Endothelial cell of umbilical vein (primary cell): ENCODE results near the gene PLXNC1. TPM values are rescaled to one million over a fixed set of nuclear protein-coding genes. Genes with fewer than 3 reads are reported as not detected.

Experiments
- BruUV-seq: library from RNA; stranded (reverse); fragments of 400-500 nt; replicated peaks from 2 replicates; lab custom pipeline; 2021; lab: Mats Ljungman, UMichigan
- CTCF ChIA-PET: fragments of 300-600, 350-600 bp; sonication (Branson Sonifier 250); formaldehyde crosslinking; loops from one replicate; lab custom pipeline; 2021; ENCODE audit warnings: antibody characterized with exemption, inconsistent platforms; lab: Charles Lee
- POLR2A ChIA-PET: fragments of 300-600, 350-600 bp; sonication (Branson Sonifier 250); formaldehyde crosslinking; loops from one replicate; lab custom pipeline; 2021; ENCODE audit warnings: antibody characterized with exemption, inconsistent platforms; lab: Charles Lee
- DNase-seq: peaks from one replicate; pipeline ENCODE4 v3.0.0-alpha.2; 2011; ENCODE audit warnings: low read depth, low spot score
- FAIRE-seq: peaks from 2 replicates; lab custom pipeline; 2011; peaks lifted over from hg19 to GRCh38; lab: Jason Lieb, UNC
- H2AFZ ChIP-seq: 2 replicates; pipeline ENCODE4 v1.6.0; 2012; ENCODE audit warnings: low read depth, low read length, control low read depth, inconsistent platforms
- H3K27ac ChIP-seq: 2 replicates; pipeline ENCODE4 v1.5.1; 2011; ENCODE audit warnings: low read depth, mild to moderate bottlenecking, control low read depth, low read length, moderate library complexity; ENCODE audit not compliant: insufficient read depth
- H3K27me3 ChIP-seq, 2 experiments: 2 replicates each; pipeline versions ENCODE4 v1.6.0 to v1.6.1; 2011; ENCODE audit warnings: low read length in 2 of 2, mixed read lengths in 1 of 2; ENCODE audit not compliant: control insufficient read depth in 2 of 2, insufficient read depth in 2 of 2
- H3K36me3 ChIP-seq, 2 experiments: 2 replicates in 1 of 2; 3 replicates in 1 of 2; pipeline ENCODE4 v1.5.1; 2011; ENCODE audit warnings: low read length in 2 of 2, mild to moderate bottlenecking in 1 of 2, moderate library complexity in 1 of 2; ENCODE audit not compliant: control insufficient read depth in 2 of 2, insufficient read depth in 2 of 2; ENCODE audit errors: extremely low read depth in 1 of 2
- H3K4me1 ChIP-seq: 3 replicates; pipeline ENCODE4 v1.5.1; 2011; ENCODE audit warnings: mild to moderate bottlenecking, low read length; ENCODE audit not compliant: control insufficient read depth, insufficient read depth; ENCODE audit errors: extremely low read depth
- H3K4me2 ChIP-seq: 2 replicates; pipeline ENCODE4 v1.6.1; 2011; ENCODE audit warnings: low read length, control low read depth, mixed read lengths; ENCODE audit not compliant: insufficient read depth
- H3K4me3 ChIP-seq, 3 experiments: fragments of 200-600 bp in 1 of 3; sonication (generic), shearing (Covaris generic) in 1 of 3; replicated peaks in 1 of 3; 2 replicates each; pipeline ENCODE4 v1.5.1; 2011 to 2016; ENCODE audit warnings: control low read depth in 3 of 3, low read length in 3 of 3, mild to moderate bottlenecking in 2 of 3, inconsistent platforms in 1 of 3, low read depth in 1 of 3, moderate library complexity in 1 of 3; ENCODE audit not compliant: insufficient read depth in 1 of 3
- H3K79me2 ChIP-seq: 2 replicates; pipeline ENCODE4 v1.6.0; 2012; ENCODE audit warnings: low read length, inconsistent platforms; ENCODE audit not compliant: control insufficient read depth, insufficient read depth
- H3K9ac ChIP-seq: replicated peaks from 2 replicates; pipeline ENCODE3; 2011; ENCODE audit warnings: low read length, control low read depth; ENCODE audit not compliant: insufficient read depth; ENCODE audit errors: extremely low read depth
- H3K9me1 ChIP-seq: replicated peaks from 3 replicates; pipeline ENCODE4 v1.6.0; 2011; ENCODE audit warnings: mild to moderate bottlenecking, low read length; ENCODE audit not compliant: control insufficient read depth, insufficient read depth; ENCODE audit errors: extremely low read depth
- H3K9me3 ChIP-seq: replicated peaks from 2 replicates; pipeline ENCODE4 v1.5.1; 2012; ENCODE audit warnings: low read length, inconsistent platforms; ENCODE audit not compliant: control insufficient read depth, insufficient read depth
- H4K20me1 ChIP-seq: replicated peaks from 2 replicates; pipeline ENCODE3; 2011; ENCODE audit warnings: mild to moderate bottlenecking, low read length; ENCODE audit not compliant: control insufficient read depth, insufficient read depth; ENCODE audit errors: extremely low read depth
- EZH2 ChIP-seq: IDR thresholded peaks from 2 replicates; pipeline ENCODE4 v1.6.1; 2012; ENCODE audit warnings: borderline replicate concordance, low read depth, mild to moderate bottlenecking, moderate library complexity, low read length, inconsistent platforms; ENCODE audit not compliant: severe bottlenecking
- FOS ChIP-seq: IDR thresholded peaks from 2 replicates; pipeline ENCODE4 v1.6.1; 2011; ENCODE audit warnings: mild to moderate bottlenecking, low read length, moderate library complexity, borderline replicate concordance; ENCODE audit not compliant: insufficient read depth
- GATA2 ChIP-seq: IDR thresholded peaks from 2 replicates; pipeline ENCODE4 v1.7.0; 2011; ENCODE audit warnings: low read depth, mild to moderate bottlenecking, moderate library complexity, mixed read lengths, low read length; ENCODE audit not compliant: insufficient read length, insufficient read depth
- JUN ChIP-seq: IDR thresholded peaks from 2 replicates; pipeline ENCODE4 v1.6.1; 2011; ENCODE audit warnings: borderline replicate concordance, low read depth; ENCODE audit not compliant: insufficient read length, insufficient read depth
- MYC ChIP-seq: IDR thresholded peaks from one replicate; pipeline ENCODE4 v1.6.1; 2011; ENCODE audit warnings: mild to moderate bottlenecking, low read depth, low read length
- POLR2A ChIP-seq: IDR thresholded peaks from 2 replicates; pipeline ENCODE4 v1.6.1; 2012; ENCODE audit warnings: low read depth, mild to moderate bottlenecking, control low read depth, low read length
- POLR2AphosphoS5 ChIP-seq: IDR thresholded peaks from 2 replicates; pipeline ENCODE4 v1.6.1; 2012; ENCODE audit warnings: low read depth, mild to moderate bottlenecking, control low read depth, low read length, moderate library complexity; ENCODE audit not compliant: insufficient read depth
- dilution Hi-C: fragments of 300-500 bp; cut with MboI; formaldehyde crosslinking; loops from one replicate; pipeline ENCODE4 v1.15.0; 2019; ENCODE audit warnings: low sequenced_read_pairs; ENCODE audit not compliant: extremely low pct_ligation_motif_present
- intact Hi-C: fragments of 100-400 bp; cut with micrococcal nuclease; formaldehyde crosslinking; loops from one replicate; pipeline ENCODE4 v1.10.0; 2022
- polyA plus RNA-seq, 4 experiments: library from polyadenylated mRNA; depleted of rRNA in 3 of 4; stranded (reverse) in 3 of 4; unstranded in 1 of 4; fragments of >200 nt; gene quantifications; 2 replicates each; pipeline versions ENCODE4 v1.2.1 to v1.2.3, GENCODE V29; 2011 to 2012; ENCODE audit warnings: missing spikeins in 1 of 4
- total RNA-seq: library from RNA; stranded (reverse); gene quantifications from 2 replicates; pipeline ENCODE4 v1.2.3, GENCODE V29; 2021
- TF ChIP-seq, protein P1 (sequence below): IDR thresholded peaks from 2 replicates; pipeline ENCODE4 v1.6.1; 2011; ENCODE audit not compliant: insufficient read depth, insufficient read length
- TF ChIP-seq, protein P2 (sequence below), 2 donors: IDR thresholded peaks; 1 replicate in 1 of 2; 2 replicates in 1 of 2; pipeline ENCODE4 v1.5.1; 2011; ENCODE audit warnings: low read length in 2 of 2, mild to moderate bottlenecking in 2 of 2, moderate library complexity in 2 of 2, control low read depth in 1 of 2, inconsistent platforms in 1 of 2, low read depth in 1 of 2; ENCODE audit not compliant: insufficient read depth in 1 of 2; ENCODE audit errors: extremely low read depth in 1 of 2

The PLXNC1 gene
- total and polyA plus RNA-seq, 2 donors (not counting 3 experiments of a cell fraction or from before 2014, with no cell fraction given): 0.04 TPM; not detected in 1

DNA sequence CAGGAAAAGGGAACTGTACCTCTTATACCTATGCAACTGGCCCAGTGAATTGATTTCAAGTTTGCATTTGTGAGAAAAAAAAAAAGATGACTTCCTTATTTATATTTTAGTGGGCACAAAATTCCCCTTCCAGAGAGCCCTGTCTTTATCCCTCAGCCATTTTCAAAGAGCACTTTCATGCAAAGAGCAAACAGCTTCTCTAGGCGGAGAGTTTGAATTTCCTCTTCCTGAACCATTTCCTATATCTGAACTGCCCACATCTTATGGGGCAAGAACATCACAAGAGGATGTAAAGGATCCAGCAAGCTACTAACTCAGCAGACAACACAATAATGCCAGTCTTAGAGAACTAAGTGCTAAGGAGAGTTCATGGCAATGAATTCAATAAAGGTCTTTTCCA, 22.3 kb upstream of the PLXNC1 start:
- no TSS peak for BruUV-seq
- H3K79me2 ChIP-seq: no peaks in the 10 kb centered on the region
- H3K27ac ChIP-seq: no peak overlapping the region
- intact Hi-C loops (no loop called here), dilution Hi-C loops (no loop called here)
- H2AFZ ChIP-seq: no peak overlapping the region
- H3K9me1 ChIP-seq: no peaks in the 10 kb centered on the region
- FAIRE-seq: no peak
- TF ChIP-seq POLR2AphosphoS5: no peak
- no peak for TF ChIP-seq FOS
- no peak for TF ChIP-seq POLR2A
- TF ChIP-seq MYC: no peak
- TF ChIP-seq EZH2: no peak
- no peak for TF ChIP-seq GATA2
- TF ChIP-seq, protein P1, sequence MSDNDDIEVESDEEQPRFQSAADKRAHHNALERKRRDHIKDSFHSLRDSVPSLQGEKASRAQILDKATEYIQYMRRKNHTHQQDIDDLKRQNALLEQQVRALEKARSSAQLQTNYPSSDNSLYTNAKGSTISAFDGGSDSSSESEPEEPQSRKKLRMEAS: no peak
- TF ChIP-seq JUN: no peak
- TF ChIP-seq, protein P2, sequence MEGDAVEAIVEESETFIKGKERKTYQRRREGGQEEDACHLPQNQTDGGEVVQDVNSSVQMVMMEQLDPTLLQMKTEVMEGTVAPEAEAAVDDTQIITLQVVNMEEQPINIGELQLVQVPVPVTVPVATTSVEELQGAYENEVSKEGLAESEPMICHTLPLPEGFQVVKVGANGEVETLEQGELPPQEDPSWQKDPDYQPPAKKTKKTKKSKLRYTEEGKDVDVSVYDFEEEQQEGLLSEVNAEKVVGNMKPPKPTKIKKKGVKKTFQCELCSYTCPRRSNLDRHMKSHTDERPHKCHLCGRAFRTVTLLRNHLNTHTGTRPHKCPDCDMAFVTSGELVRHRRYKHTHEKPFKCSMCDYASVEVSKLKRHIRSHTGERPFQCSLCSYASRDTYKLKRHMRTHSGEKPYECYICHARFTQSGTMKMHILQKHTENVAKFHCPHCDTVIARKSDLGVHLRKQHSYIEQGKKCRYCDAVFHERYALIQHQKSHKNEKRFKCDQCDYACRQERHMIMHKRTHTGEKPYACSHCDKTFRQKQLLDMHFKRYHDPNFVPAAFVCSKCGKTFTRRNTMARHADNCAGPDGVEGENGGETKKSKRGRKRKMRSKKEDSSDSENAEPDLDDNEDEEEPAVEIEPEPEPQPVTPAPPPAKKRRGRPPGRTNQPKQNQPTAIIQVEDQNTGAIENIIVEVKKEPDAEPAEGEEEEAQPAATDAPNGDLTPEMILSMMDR (IDR thresholded peaks at IDR 0.05; ENCODE audit: extremely low read depth in 1 of 2, insufficient read depth in 1 of 2, low read depth in 1 of 2, low read length in 2 of 2): no peak
- H3K4me3 ChIP-seq: no peak overlapping the region
- peaks cover 16 to 20% of the 10 kb centered on the region in 2 experiments for H3K27me3 ChIP-seq
- no peak overlapping the region for H3K4me2 ChIP-seq
- H4K20me1 ChIP-seq: no peaks in the 10 kb centered on the region
- no peak overlapping the region for H3K9ac ChIP-seq
- no peak for DNase-seq
- no peaks in the 10 kb centered on the region for H3K4me1 ChIP-seq
- H3K9me3 ChIP-seq: no peaks in the 10 kb centered on the region
- POLR2A ChIA-PET: no interaction called here
- no peaks in the 10 kb centered on the region for H3K36me3 ChIP-seq
- CTCF ChIA-PET: interaction anchor here (2.6 kb wide), 1 partner anchor 9 kb away, joined by 10 read pairs; no protein-coding TSS in a partner anchor
